ENCODE results near the gene WBP1.
"Not testable (repeated sequence)": the region's sequence is repeated elsewhere in the genome, so short reads cannot be mapped to it uniquely, and the experiment has no call there.

The WBP1 gene

DNA sequence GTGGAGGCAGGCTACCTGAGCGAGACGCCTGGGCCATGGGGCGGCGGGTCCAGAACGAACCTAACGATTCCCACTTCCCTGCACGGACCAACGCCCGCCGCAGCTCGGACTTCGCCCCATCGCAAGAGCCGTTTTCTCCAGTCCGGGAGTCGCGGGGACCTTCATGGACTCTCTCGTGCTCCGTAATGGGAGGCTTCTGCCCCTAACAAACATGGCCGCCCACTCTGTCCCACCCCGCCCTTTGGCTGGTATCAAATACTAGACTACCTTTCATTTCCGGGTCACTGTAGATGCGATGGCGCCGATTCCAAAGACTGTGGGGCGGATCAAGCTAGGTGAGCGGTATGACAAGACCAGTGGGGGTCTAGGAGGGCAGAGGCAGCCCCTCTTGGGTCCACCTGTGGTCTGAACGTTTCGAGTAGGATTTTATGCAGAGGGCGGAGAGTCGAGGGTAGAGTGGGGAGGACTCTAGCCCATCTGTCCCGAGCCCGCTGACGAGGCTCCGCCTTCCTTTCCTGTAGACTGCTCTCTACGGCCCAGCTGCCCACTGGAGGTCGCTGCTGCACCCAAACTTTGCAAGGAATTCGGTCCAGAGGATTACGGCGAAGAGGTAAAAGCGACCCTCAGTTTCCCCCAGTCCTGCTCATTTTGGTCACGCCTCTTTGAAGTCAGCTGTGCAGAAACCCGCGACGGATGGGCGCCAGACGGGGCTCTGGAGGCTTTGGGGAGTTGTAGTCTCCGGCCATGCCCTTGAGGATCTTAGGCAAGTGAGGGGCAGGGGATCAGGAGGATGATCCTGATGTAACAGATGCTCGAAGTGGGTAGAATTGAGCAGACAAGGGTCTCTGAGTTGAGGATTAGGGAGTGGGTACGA lies 24.8 kb downstream of the WBP1 start, which contains the start of the genes CCDC142 and TTC31:
Gene CCDC142 (minus strand): TSS at position 198 of the 874 bp plus-strand sequence. CDS start 161 bp downstream, at position 37.
Gene TTC31 (plus strand): TSS at position 281 of the 874 bp plus-strand sequence. CDS start 15 bp downstream, at position 296.
- DNase-seq (ENCODE audit: low spot score) = peak; percentile 98

DNA sequence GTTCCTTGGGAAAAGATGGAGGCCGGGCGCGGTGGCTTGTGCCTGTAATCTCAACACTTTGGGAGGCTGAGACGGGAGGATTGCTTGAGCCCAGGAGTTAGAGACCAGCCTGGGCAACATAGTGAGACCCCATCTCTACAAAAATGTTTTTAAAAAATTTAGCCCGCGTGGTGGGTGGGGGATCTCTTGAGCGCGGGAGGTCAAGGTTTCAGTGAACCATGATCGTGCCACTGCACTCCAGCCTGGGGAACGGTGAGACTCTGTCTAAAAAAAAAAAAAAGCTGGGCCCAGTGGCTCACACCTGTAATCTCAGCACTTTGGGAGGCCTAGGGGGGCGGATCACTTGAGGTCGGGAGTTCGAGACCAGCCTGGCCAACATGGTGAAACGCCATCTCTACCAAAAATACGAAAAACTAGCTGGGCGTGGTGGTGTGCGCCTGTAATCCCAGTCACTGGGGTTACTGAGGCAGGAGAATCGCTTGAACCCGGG lies 25.5 kb downstream of the WBP1 start:
- DNase-seq (ENCODE audit: low spot score) = not testable (repeated sequence)

DNA sequence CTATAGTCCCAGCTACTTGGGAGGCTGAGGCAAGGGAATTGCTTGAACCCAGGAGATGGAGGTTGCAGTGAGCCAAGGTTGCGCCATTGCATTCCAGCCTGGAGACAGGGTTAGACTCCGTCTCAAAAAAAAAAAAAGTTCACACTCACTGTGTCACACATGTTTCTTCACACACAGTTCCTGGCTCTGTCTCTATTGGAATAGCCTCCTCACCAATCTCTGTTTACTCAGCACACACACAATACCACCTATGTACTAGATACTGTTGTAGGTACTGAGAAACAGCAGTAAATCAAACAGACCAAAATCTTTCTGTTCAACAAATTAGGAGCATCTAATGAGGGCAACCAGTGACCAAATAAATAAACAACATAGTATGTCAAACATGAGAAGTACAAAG lies 27.9 kb downstream of the WBP1 start:
- no peak for DNase-seq (ENCODE audit: low spot score)

DNA sequence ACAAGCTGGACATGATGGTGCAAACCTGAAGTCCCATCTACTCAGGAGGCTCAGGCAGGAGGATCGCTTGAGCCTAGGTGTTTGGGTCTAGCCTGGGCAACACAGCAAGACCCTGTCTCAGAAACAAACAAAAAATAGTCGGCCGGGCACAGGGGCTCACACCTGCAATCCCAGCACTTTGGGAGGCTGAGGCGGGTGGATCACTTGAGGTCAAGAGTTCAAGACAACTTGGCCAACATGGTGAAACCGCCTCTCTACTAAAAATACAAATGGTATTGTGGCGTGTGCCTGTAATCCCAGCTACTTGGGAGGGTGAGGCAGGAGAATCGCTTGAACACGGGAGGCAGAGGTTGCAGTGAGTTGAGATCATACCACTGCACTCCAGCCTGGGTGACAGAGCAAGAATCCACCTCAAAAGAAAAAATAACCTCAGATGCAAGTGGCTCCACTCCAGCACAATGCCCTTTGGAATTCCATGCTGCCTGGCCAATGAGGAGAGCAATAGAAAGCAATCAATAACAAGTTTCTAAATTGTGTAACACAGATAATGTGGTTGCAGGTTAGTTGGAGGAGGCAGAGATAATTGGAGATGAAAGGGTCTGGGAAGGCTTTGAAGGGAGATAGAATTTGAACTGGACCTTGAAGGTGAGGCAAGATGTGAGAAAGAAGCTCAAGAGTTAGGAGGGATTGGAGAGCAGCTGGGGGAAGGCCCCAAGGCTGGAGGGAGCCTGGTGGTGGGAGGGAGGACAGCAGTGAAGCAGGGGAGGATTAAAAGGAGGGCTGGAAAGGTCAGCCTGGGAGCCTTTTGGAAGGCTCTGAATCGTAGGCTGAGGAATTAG lies 30.6 kb downstream of the WBP1 start:
- no peak for DNase-seq (ENCODE audit: low spot score)

DNA sequence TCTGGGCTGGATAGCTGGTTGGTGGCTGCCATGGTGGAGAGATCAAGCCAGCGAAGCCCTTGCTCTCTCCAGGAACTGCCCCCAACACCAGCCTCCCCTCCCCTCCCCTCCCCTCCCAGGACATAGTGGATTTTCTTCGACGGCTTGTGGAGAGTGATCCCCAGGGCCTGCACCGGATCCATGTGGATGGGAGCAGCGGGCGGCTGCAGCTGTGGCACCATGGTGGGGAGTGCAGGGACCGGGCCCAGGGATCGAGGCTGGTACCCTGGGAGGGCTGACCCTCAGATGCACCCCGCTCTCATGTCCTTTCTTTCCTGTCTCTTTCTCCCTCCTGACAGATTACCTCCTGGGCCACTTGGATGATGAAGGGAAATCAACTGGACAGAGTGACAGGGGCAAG lies 31.7 kb downstream of the WBP1 start:
- DNase-seq (ENCODE audit: low spot score) = no peak

DNA sequence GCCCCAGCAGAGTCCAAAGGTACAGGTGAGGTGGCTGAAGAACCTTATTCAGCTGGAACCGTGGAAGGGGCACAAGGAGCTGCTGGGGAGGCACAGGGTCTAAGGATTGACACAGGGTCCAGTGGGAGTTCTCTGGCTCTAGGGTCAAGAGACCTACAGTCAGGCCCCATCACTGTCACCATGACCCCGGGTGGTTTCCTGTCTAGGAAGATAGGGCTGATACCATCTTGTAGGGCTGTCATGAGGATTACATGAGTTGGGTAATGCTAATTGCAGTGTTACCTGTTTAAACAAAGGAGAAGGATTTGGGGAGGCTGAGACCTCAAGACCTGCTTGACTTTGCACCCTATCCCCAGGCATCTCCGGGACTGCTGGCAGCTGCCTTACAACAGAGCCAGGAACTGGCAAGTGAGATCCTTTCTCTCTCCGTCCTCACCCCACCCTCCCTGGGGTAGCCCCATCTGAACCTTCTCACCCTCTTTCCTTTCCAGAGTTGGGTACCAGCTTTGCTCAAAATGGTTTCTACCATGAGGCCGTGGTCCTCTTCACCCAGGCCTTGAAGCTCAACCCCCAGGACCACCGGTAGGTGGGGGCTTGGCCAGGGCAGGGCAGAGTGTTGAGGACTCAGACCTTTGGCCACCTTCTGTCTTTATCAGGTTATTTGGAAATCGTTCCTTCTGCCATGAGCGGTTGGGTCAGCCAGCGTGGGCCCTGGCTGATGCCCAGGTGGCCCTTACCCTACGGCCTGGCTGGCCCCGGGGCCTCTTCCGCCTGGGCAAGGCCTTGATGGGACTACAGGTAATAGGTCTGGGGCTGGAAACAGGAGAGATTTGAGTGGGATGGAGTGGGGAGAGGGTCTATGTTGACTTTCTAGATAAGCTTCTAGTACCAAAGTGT lies 33.7 kb downstream of the WBP1 start:
- no peak for DNase-seq (ENCODE audit: low spot score)

DNA sequence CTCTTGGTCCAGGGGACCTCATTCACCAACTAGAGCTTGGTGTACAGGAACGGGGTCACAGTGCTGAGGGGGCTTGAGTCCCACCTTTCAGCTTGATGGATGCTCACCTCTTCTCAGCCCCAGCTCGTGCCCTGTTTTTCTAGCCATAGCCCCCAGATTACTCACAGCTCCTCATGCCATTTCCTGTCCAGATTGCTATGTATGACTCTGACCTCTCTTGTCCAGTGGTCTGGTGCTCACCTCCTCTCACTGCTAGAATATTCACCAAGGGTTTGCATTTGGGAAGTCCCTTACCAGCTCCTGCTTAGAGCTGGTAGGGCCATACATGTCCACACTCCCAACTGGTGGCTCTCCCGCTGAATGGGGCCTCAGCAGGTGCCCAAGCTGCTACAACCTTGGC lies 35.3 kb downstream of the WBP1 start:
- DNase-seq (ENCODE audit: low spot score) = no peak

DNA sequence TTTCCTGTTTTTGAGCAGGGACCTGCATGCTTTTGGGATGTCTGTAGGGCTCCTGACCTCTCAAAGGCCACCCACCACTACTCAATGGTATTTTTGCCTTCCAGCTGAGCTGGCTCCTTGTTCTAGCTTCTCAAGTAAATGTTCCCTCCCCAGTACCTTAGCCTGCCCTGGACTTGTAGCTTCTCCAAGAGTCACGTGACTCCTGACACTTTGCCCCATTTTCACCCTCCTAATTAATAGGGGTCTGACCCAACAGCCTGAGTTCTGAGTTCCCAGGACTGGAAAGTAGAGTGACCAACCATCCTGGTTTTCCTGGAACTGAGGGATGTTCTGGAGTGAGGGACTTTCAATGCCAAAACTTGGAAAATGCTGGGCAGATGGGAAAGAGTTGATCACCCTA lies 37.2 kb downstream of the WBP1 start:
- no peak for DNase-seq (ENCODE audit: low spot score)

DNA sequence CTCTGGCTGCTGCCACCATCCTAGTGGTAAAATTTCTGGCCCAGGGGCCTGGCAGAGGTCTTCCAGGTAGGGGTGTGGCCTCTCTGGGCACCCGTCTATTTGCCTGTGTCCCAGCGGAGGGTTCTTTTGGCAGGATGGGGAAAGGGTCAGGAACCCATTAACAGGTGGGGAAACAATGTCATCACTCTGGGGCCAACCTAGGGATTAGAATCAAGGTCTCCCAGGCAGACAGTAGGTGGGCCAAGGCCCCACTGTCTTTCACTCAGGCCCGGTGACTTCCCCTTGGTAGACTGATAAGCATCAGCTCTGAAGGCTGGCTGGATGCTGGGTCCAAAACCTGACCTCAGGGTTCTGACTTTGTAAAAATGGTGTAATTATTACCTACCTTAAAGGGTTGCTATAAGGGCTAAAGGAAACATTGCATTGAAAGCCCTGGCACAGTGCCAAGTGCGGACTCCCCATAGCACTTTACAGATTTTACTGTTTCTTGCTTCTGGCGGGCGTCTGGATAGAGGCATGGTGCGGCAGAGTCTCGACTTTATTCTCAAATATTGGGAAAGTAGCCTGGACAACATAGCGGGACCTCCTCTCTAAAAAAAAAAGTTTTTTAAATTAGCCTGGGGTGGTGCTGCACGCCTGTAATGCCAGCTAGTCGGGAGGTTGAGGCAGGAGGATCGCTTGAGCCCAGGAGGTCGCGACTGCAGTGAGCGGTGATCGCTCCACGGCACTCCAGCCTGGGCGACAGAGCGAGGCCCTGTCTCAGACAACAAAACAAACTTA lies 38.9 kb downstream of the WBP1 start:
- no peak for DNase-seq (ENCODE audit: low spot score)

DNA sequence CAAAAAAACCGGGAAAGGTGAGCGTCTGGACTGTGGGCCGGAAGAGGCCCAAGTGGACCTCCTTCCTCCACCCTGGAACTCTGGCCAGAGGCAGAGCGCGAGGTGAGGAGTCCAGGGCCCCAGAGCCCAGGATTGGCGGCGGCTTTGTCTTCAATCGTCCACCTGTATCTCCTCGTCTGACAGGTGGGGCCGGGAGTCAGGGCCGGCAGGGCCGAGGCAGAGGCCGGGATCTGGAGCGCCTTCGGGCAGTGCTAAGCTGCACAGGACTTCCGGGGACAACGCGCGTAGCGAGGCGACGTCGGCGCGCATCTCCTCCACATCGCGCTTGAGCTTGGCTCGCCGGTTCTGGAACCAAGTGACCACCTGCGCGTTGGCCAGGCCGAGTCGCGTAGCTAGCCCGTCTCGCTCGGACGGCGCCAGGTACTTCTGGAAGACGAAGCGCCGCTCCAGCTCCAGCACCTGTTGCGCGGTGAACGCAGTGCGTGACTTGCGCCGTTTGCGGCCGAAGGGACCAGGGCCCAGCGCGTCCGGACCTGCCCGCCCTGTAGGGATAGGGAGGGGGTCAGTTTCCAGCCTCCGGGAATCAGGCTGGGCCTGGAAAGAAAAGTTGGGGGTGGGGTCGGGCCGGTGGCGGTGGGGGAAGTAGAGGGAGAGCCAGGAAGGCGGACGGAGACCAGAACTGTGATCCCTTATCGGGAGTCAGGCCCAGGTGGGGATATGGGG lies 39.7 kb downstream of the WBP1 start:
- no peak for DNase-seq (ENCODE audit: low spot score)

DNA sequence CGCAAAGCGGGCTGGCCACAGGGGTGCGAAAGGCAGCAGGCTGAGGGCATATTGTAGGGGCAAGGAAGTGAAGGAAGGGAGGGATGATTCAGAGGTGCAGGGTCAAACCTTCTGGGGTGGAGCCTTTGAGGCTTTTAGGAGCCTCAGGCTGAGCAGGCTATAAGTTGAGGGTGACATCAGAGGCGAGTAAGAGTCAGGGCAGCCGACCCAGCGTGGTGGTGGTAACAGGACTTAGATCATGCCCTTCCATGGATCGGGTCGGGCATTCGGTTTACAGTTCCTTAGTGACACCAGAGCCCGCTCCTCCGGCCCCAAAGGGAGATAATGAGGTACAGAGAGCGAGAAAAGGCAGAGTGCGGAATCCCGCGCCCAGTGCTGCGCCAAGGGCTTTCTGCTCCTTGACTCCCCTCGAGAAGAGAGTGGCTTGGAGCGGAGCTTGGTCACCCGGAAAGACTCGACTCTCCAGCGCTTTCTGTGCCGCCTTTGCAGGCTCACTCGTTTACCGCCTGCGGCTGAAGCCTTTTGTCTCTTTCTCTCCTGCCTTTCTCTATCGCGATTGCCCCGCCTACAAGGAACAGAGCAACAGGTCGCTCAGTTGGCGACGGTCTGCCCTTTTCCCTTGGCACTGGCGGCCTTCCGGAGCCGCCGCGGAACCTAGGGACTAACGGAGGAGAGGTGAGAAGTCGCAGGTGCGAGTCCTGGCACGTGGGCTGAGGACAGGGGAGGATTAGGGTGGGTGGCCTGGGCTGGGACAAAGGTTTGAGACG lies 40.4 kb downstream of the WBP1 start:
- DNase-seq (ENCODE audit: low spot score) = no peak

DNA sequence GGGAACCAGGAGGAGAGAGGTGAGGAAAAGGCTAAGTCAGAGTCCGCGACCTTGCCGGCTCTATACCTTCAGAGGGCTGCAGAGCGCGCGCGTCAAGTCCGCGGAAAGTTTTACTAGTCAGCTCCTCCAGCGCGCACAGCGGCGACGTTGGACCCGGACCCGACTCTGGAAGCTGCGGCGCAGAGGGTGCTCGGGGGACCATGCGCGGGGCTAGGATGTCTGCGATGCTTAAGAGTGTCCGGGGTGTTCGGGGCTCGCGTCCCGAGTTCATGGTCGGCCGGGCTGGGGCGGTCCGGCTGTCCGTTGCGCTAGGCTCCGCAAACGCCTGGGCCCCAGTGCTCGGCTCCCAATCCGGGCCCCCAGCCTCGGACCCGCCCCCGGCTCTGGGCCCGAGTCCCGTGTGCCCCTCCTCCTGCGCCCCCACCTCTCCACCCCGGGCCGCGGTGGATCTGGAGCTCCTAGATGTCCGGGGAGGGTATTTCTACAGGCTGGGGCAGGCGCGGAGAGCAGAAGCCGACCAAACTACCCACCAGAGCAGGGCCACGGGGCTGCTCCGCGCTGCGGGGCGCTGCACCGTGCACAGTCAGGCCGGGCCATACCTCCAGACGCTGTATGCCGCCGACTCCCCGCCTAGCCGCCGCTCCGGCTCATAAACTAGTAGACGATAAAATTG lies 41.2 kb downstream of the WBP1 start, which contains the start of gene LBX2:
Gene LBX2 (minus strand): TSS at position 337 of the 673 bp plus-strand sequence. CDS start 66 bp downstream, at position 271.
- no peak for DNase-seq (ENCODE audit: low spot score)

DNA sequence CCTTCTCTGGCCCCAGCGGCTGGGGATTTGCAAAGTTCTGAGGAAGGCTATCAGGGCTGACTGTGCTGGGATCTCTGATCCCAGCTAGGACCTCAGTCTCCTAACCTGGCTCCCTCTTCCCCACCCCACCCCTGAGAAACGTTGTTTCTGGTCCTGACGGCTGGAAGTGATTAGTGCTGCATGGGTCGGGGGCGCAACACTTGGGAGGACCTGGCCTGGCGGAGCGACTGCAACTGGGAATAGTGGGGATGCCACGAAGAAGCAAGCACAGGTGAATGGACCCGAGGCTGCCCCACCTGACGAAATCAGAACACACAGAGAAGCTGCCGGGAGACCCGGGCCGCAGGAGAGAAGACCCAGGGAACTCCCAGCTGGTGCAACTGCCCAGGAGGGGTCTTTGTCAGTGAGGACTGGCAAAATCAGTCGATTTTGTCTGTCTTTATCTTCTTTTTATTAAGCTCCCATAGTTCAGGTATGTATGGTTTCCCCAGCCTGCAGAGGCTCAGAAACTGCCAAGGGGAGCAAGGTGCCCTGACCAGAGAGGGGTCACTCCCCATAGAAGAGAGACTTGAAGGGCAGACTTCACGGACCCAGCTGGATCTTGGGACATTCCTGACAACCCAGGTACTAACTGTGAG lies 41.8 kb downstream of the WBP1 start:
- DNase-seq (ENCODE audit: low spot score) = no peak

DNA sequence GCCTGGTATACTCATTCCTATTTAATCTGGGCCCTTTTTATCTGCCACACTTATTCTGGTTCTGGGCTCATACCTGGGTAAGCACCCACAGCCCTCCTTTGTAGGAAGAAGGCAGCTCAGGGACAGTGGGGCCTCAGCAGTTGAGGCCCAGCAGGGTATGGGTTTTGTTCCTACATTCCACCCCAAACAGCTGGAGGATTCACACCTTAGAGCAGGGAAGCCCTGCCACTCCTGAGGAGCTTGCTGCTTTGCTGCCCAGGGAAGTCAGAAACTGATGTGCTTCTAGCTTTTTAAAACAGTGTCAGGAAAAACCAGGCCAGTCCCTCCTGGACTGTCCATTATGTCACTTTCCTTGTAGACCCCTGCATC lies 42.3 kb downstream of the WBP1 start:
- DNase-seq (ENCODE audit: low spot score) = no peak

DNA sequence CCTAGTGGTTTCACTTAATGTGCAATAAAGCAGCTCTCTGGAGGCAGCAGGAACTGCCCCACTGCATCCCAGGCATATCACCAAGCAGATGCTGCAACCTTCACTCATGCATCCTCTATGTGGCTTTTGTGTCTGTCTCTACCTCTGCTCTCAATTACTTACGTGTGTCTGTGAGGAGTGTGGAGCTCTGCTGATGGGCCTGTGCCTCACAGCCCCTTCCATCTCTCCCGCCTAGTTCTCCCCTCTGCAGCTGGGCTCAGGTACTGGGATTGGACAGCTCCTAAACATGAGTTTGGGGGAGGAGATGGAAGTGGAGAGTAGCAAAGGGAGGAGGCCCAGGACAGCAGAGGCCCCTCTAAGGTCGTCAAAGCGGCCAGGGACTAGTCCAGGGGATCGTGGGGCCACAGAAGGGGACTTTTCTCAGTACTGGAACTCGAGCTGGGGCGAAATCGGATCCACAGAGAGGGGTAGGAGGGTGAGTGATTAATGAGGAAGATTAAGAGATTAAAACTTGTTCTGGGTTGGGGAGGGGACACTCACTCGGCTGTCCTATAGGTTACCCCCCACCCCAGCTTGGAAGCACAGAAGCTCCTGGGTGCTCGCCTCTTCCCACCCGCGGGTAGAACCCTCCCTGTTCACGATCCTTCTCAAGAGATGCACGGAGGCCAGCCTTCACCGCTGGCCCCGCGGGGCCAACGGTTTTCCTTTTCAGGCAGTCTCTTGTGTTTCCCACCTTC lies 43.3 kb downstream of the WBP1 start:
- no peak for DNase-seq (ENCODE audit: low spot score)

DNA sequence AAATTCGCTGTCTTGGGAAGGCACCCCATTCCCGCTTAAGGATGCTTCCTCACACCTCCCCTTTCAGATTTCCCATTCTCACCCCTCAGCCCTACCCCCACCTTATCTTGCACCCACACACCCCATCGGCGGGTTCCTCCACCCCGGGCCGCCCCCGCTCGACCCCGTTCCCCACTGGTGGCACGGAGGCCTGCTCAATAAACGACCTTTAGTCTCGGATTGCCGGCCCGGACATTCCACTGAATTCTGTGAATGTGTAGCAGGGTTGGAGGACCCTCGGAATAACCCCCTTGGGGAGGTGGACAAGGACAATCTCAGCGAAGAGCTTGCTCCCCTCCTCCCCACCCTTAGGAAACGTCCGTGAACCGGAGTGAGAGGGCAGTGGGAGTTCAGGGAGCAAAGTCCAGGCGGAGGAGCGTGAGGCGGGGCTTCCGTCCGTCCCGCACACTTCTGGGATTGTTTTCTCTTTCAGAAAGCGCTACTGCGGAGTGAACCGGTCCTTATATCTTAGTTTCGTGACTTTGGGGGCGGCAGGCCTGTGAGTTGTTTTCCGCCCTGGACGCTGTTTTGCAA lies 44.0 kb downstream of the WBP1 start:
- no peak for DNase-seq (ENCODE audit: low spot score)
